Measurements from ENCODE around the gene SPIRE1. TPM values are rescaled to one million over a fixed set of nuclear protein-coding genes. Genes with fewer than 3 reads are reported as not detected.

SPIRE1 gene
- polyA plus RNA-seq, 1 donor from 2014 or later, result 22.2 TPM

DNA sequence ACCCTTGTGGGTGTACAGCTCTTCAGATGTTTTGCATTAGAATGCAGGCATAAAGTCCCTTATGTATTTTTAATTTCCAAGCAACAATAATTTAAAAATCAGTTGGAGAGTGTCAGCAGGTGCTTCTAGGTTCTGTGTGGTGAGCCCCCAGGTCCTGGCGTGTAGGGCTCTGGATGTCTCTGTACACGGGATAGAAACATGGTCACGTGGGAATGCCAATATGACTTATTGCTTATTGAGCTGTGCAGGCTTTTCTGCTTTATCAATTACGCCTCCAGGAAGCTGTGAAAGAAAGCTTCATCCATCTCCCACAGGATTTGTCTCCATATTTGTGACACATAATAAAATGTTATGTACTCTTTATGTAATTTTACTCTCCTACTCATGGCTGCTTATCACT lies 212.4 kb downstream of the SPIRE1 start:
- peaks cover 7% of the 10 kb centered on the region for H3K9me3 ChIP-seq (ENCODE audit: low read length)

DNA sequence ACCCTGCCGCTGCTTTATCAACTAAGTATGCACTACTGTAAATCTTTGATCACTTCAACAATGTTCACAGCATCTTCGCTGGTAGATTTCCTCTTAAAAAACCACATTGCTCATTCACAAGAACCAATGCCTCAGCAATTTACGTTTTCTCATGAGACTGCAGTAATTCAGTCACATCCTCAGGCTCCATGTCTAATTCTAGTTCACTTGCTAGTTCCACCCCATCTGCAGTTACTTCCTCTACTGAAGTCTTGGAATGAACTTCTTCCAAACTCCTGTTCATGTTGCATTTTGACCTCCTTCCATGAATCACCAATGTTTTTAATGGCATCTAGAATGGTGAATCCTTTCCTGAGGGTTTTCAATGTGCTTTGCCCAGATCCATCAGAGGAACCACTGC lies 214.4 kb downstream of the SPIRE1 start:
- peaks cover 10% of the 10 kb centered on the region for H3K36me3 ChIP-seq (ENCODE audit: insufficient read depth, low read length)
- H3K9ac ChIP-seq (ENCODE audit: low read length), result no peak overlapping the region
- TF ChIP-seq POLR2AphosphoS5 (IDR thresholded peaks at IDR 0.05) (no peak), TAF1 (IDR thresholded peaks at IDR 0.05; ENCODE audit: low read depth) (no peak), RAD21 (conservative IDR thresholded peaks at IDR 0.05) (no peak), EZH2 (IDR thresholded peaks at IDR 0.05; ENCODE audit: borderline replicate concordance, insufficient read depth, low read length, poor library complexity, severe bottlenecking) (no peak), MXI1 (conservative IDR thresholded peaks at IDR 0.05; ENCODE audit: poor library complexity, severe bottlenecking) (no peak), EP300 (conservative IDR thresholded peaks at IDR 0.05; ENCODE audit: poor library complexity, severe bottlenecking) (no peak), SMC3 (conservative IDR thresholded peaks at IDR 0.05; ENCODE audit: poor library complexity) (no peak)
- TF ChIP-seq, protein P1, sequence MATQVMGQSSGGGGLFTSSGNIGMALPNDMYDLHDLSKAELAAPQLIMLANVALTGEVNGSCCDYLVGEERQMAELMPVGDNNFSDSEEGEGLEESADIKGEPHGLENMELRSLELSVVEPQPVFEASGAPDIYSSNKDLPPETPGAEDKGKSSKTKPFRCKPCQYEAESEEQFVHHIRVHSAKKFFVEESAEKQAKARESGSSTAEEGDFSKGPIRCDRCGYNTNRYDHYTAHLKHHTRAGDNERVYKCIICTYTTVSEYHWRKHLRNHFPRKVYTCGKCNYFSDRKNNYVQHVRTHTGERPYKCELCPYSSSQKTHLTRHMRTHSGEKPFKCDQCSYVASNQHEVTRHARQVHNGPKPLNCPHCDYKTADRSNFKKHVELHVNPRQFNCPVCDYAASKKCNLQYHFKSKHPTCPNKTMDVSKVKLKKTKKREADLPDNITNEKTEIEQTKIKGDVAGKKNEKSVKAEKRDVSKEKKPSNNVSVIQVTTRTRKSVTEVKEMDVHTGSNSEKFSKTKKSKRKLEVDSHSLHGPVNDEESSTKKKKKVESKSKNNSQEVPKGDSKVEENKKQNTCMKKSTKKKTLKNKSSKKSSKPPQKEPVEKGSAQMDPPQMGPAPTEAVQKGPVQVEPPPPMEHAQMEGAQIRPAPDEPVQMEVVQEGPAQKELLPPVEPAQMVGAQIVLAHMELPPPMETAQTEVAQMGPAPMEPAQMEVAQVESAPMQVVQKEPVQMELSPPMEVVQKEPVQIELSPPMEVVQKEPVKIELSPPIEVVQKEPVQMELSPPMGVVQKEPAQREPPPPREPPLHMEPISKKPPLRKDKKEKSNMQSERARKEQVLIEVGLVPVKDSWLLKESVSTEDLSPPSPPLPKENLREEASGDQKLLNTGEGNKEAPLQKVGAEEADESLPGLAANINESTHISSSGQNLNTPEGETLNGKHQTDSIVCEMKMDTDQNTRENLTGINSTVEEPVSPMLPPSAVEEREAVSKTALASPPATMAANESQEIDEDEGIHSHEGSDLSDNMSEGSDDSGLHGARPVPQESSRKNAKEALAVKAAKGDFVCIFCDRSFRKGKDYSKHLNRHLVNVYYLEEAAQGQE (IDR thresholded peaks at IDR 0.05; ENCODE audit: borderline replicate concordance), result no peak
- TF ChIP-seq, protein P2, sequence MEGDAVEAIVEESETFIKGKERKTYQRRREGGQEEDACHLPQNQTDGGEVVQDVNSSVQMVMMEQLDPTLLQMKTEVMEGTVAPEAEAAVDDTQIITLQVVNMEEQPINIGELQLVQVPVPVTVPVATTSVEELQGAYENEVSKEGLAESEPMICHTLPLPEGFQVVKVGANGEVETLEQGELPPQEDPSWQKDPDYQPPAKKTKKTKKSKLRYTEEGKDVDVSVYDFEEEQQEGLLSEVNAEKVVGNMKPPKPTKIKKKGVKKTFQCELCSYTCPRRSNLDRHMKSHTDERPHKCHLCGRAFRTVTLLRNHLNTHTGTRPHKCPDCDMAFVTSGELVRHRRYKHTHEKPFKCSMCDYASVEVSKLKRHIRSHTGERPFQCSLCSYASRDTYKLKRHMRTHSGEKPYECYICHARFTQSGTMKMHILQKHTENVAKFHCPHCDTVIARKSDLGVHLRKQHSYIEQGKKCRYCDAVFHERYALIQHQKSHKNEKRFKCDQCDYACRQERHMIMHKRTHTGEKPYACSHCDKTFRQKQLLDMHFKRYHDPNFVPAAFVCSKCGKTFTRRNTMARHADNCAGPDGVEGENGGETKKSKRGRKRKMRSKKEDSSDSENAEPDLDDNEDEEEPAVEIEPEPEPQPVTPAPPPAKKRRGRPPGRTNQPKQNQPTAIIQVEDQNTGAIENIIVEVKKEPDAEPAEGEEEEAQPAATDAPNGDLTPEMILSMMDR (IDR thresholded peaks at IDR 0.05; ENCODE audit: poor library complexity, severe bottlenecking), result no peak
- no peaks in the 10 kb centered on the region for H3K27me3 ChIP-seq (ENCODE audit: insufficient read depth, low read depth, low read length)
- H3F3A ChIP-seq (ENCODE audit: insufficient read depth, low read length, poor library complexity, severe bottlenecking), result no peaks in the 10 kb centered on the region
- no peaks in the 10 kb centered on the region for H3K79me2 ChIP-seq (replicated peaks; ENCODE audit: insufficient read depth, low read length)
- no peak overlapping the region for H3K4me3 ChIP-seq (ENCODE audit: low read length)
- H4K20me1 ChIP-seq (ENCODE audit: insufficient read depth), result no peaks in the 10 kb centered on the region
- H3K4me2 ChIP-seq (ENCODE audit: low read length), result no peak overlapping the region
- H3K9me3 ChIP-seq (ENCODE audit: low read length), result peaks cover 7% of the 10 kb centered on the region
- H2AFZ ChIP-seq (ENCODE audit: low read depth, low read length), result no peak overlapping the region
- no peaks in the 10 kb centered on the region for H3K9me2 ChIP-seq (ENCODE audit: insufficient read depth, low read length)
- H3K27ac ChIP-seq (ENCODE audit: low read length), result no peak overlapping the region

More for the DNA sequence above, 212.4 kb downstream of the SPIRE1 start:
- TF ChIP-seq EP300 (conservative IDR thresholded peaks at IDR 0.05; ENCODE audit: poor library complexity, severe bottlenecking), result no peak
- no peak for TF ChIP-seq TAF1 (IDR thresholded peaks at IDR 0.05; ENCODE audit: low read depth)
- TF ChIP-seq, protein P1 (IDR thresholded peaks at IDR 0.05; ENCODE audit: borderline replicate concordance), result no peak
- H3K4me2 ChIP-seq (ENCODE audit: low read length), result no peak overlapping the region
- no peak overlapping the region for H2AFZ ChIP-seq (ENCODE audit: low read depth, low read length)
- H3K79me2 ChIP-seq (replicated peaks; ENCODE audit: insufficient read depth, low read length), result no peaks in the 10 kb centered on the region
- no peaks in the 10 kb centered on the region for H3F3A ChIP-seq (ENCODE audit: insufficient read depth, low read length, poor library complexity, severe bottlenecking)
- H3K4me3 ChIP-seq (ENCODE audit: low read length), result no peak overlapping the region
- peaks cover 15% of the 10 kb centered on the region for H3K36me3 ChIP-seq (ENCODE audit: insufficient read depth, low read length)
- no peaks in the 10 kb centered on the region for H4K20me1 ChIP-seq (ENCODE audit: insufficient read depth)
- no peak overlapping the region for H3K27ac ChIP-seq (ENCODE audit: low read length)
- H3K9ac ChIP-seq (ENCODE audit: low read length), result no peak overlapping the region
- H3K9me2 ChIP-seq (ENCODE audit: insufficient read depth, low read length), result no peaks in the 10 kb centered on the region
- no peaks in the 10 kb centered on the region for H3K27me3 ChIP-seq (ENCODE audit: insufficient read depth, low read depth, low read length)

Measured in neural cell (in vitro differentiated cells).